ENCODE results near the gene PRKCQ.

DNA sequence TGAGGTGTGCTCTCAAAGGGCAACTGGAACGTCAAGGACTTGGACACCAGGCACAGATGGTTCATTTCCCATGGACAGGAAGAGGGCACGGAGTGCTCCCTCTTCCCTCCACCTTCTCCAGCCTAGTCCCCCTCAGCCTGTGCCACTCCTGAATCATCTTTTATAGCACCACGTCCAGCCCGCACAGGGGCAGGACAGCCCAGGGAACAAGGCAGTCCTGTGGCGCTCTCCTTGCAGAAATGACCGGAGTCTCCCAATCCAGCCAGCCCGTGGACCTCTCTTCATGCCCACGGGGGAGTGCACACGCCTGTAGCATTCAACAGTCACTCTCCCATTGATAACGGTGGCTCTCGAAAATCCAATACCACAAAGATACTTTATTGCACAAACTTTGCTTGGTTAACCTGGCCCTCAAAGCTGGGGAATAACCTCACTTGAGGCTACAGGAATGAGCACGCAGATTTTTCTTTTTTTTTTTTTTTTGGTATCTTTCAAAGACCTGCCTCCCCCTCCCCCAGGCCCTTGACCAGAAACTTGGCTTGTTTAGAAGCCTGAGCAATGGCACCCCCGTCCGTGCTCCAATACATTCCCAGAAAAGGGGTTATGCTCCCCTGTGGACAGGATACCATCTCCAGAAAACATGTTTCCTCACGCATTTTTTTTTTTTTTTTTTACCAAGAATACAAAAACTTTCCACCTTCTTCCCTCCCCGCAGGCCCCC lies 733 bp downstream of the PRKCQ start:
- TF ChIP-seq, protein P1, sequence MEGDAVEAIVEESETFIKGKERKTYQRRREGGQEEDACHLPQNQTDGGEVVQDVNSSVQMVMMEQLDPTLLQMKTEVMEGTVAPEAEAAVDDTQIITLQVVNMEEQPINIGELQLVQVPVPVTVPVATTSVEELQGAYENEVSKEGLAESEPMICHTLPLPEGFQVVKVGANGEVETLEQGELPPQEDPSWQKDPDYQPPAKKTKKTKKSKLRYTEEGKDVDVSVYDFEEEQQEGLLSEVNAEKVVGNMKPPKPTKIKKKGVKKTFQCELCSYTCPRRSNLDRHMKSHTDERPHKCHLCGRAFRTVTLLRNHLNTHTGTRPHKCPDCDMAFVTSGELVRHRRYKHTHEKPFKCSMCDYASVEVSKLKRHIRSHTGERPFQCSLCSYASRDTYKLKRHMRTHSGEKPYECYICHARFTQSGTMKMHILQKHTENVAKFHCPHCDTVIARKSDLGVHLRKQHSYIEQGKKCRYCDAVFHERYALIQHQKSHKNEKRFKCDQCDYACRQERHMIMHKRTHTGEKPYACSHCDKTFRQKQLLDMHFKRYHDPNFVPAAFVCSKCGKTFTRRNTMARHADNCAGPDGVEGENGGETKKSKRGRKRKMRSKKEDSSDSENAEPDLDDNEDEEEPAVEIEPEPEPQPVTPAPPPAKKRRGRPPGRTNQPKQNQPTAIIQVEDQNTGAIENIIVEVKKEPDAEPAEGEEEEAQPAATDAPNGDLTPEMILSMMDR (IDR thresholded peaks at IDR 0.05): no peak
- no peak for TF ChIP-seq POLR2AphosphoS5 (IDR thresholded peaks at IDR 0.05)

Measured in breast epithelium (tissue), 3 donors.